Lower lobe of right lung (tissue), 2 donors: Measurements from ENCODE around the gene METTL25. TPM values are rescaled to one million over a fixed set of nuclear protein-coding genes. Genes with fewer than 3 reads are reported as not detected.
A peak's percentile ranks its signal among the peaks of the same experiment; 100 is the strongest.

Source experiments
- ATAC-seq, 2 donors: fragments of 200-7000 bp; cut with Tn5 transposase; one replicate each; pipeline ENCODE4 v1.9.1; 2020 to 2022; ENCODE audit warnings: mild to moderate bottlenecking in 2 of 2, moderate library complexity in 2 of 2
- DNase-seq: peaks from one replicate; pipeline ENCODE4 v3.0.0-alpha.2; 2020
- H3K27ac ChIP-seq: fragments of 200-600 bp; one replicate; pipeline ENCODE4 v1.8.0; 2022
- H3K27me3 ChIP-seq: fragments of 200-600 bp; one replicate; pipeline ENCODE4 v1.8.0; 2022; ENCODE audit warnings: low read depth
- H3K36me3 ChIP-seq: fragments of 200-600 bp; one replicate; pipeline ENCODE4 v1.8.0; 2022; ENCODE audit warnings: mild to moderate bottlenecking
- H3K4me1 ChIP-seq: fragments of 200-600 bp; one replicate; pipeline ENCODE4 v1.8.0; 2022
- H3K4me3 ChIP-seq: fragments of 200-600 bp; one replicate; pipeline ENCODE4 v1.8.0; 2022; ENCODE audit warnings: mild to moderate bottlenecking
- H3K9me3 ChIP-seq: fragments of 200-600 bp; one replicate; pipeline ENCODE4 v1.8.0; 2022
- intact Hi-C: fragments of 100-400 bp; cut with DNase I; formaldehyde crosslinking; loops from one replicate; pipeline ENCODE4 v1.11.0; 2022
- total RNA-seq: library from RNA; stranded (reverse); fragmentation: NEBNext Ultra II Directional; extraction: Animal tissue kit (Norgen Biotek cat#: 25700); gene quantifications from one replicate; pipeline ENCODE4 v1.2.1, GENCODE V29; 2021
- TF ChIP-seq, protein P1 (sequence below): fragments of 200-600 bp; IDR thresholded peaks from one replicate; pipeline ENCODE4 v1.8.0; 2022; ENCODE audit warnings: antibody characterized with exemption, mild to moderate bottlenecking
- donor health status: DM: no; HTN: yes; CAD: no; lungs with severe emphysema.

METTL25 gene
- total RNA-seq, 1 donor from 2014 or later: 15.7 TPM

DNA sequence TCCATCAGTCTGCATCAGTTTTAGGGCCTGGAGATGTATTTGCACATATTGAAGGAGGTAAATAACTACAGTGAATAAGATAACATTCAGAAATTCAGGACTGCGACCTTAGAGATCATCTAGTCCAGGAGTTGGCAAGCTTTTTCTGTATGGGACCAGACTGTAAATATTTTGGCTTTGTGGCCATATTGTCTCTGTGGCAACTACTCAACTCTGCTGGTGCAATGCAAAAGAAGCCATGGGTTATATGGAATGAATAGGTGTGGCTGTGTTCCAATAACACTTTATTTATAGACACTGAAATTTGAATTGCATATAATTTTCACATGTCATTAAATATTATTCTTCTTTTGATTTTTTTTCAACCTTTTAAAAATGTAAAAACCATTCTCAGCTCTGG lies 156.6 kb downstream of the METTL25 start:
- Histone ChIP-seq H3K27me3 (no peaks in the 10 kb centered on the region), H3K4me1 (no peaks in the 10 kb centered on the region), H3K36me3 (no peaks in the 10 kb centered on the region), H3K9me3 (no peaks in the 10 kb centered on the region), H3K27ac (no peak overlapping the region), H3K4me3 (no peak overlapping the region)
- DNase-seq: no peak
- intact Hi-C loops: no loop called here
- TF ChIP-seq, protein P1, sequence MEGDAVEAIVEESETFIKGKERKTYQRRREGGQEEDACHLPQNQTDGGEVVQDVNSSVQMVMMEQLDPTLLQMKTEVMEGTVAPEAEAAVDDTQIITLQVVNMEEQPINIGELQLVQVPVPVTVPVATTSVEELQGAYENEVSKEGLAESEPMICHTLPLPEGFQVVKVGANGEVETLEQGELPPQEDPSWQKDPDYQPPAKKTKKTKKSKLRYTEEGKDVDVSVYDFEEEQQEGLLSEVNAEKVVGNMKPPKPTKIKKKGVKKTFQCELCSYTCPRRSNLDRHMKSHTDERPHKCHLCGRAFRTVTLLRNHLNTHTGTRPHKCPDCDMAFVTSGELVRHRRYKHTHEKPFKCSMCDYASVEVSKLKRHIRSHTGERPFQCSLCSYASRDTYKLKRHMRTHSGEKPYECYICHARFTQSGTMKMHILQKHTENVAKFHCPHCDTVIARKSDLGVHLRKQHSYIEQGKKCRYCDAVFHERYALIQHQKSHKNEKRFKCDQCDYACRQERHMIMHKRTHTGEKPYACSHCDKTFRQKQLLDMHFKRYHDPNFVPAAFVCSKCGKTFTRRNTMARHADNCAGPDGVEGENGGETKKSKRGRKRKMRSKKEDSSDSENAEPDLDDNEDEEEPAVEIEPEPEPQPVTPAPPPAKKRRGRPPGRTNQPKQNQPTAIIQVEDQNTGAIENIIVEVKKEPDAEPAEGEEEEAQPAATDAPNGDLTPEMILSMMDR: no peak
- ATAC-seq: no peak

DNA sequence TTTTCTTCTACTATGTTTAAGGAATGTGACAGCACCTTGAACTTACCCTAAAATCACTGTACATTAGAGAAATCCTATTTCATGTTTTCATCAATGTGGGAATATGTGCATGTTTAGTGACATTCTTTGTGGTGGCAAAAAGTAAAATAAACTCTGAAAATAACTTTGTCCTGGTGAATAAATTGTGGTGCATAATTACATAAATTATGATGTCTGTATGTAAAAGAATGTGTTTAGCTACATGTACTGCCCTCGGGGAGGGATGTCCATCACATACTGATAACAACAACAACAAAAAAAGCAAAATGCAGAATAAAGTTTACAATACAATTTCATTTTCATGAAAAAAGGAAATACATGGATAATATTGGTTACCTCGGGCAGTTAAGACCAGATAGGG lies 157.3 kb downstream of the METTL25 start:
- H3K9me3 ChIP-seq: no peaks in the 10 kb centered on the region
- no peaks in the 10 kb centered on the region for H3K36me3 ChIP-seq
- ATAC-seq: no peak
- H3K27ac ChIP-seq: no peak overlapping the region
- no peak overlapping the region for H3K4me3 ChIP-seq
- no peak for DNase-seq
- intact Hi-C loops: no loop called here
- TF ChIP-seq, protein P1: no peak
- H3K27me3 ChIP-seq: no peaks in the 10 kb centered on the region
- no peaks in the 10 kb centered on the region for H3K4me1 ChIP-seq

DNA sequence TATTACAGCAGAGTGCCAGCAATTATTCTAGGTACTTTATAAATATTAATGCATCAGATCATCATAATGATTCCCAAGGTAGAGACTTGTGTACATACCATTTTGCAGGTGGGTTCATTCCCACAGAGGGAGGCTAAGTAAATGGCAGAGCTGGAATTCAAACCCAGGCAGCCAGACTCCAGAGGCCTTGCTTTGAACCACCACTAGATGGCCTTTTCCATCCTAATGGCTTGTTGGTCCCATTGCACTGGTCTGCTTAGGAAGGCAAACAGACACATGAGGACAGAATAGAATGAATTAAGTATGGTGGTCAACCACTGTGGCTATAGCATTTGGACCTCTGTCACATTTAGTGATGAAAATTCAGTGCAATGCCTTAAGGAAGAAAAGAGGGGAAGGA lies 158.7 kb downstream of the METTL25 start:
- TF ChIP-seq, protein P1: peak; percentile 33
- no peak for DNase-seq
- H3K9me3 ChIP-seq: no peaks in the 10 kb centered on the region
- H3K4me3 ChIP-seq: no peak overlapping the region
- intact Hi-C loops: no loop called here
- no peak for ATAC-seq
- no peaks in the 10 kb centered on the region for H3K27me3 ChIP-seq
- H3K36me3 ChIP-seq: no peaks in the 10 kb centered on the region
- no peak overlapping the region for H3K27ac ChIP-seq
- no peaks in the 10 kb centered on the region for H3K4me1 ChIP-seq

DNA sequence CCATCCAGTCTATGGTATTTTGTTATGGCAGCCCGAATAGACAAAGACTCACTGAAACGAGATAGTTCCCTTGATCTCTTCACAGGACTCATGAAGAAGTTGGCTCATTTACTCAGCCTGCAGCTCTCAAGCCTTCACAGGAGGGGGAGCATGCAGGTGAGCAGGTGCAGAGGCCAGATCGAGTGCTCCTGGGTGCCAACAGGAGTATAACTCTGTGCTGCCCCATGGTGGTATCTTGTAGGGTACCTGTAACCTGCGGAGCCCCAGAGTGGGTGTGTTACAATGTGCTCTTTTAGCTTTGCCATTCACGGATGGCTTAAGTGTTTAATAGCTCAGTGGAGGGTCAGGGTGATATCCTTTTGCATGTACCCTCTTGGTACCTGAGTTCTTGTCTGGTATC lies 159.5 kb downstream of the METTL25 start:
- H3K36me3 ChIP-seq: no peaks in the 10 kb centered on the region
- no peak overlapping the region for H3K4me3 ChIP-seq
- H3K27me3 ChIP-seq: no peaks in the 10 kb centered on the region
- ATAC-seq (peak in 1 of 2 donors; percentile 21), DNase-seq (no peak)
- H3K27ac ChIP-seq: no peak overlapping the region
- H3K4me1 ChIP-seq: no peaks in the 10 kb centered on the region
- TF ChIP-seq, protein P1: no peak
- intact Hi-C loops: no loop called here
- H3K9me3 ChIP-seq: no peaks in the 10 kb centered on the region

DNA sequence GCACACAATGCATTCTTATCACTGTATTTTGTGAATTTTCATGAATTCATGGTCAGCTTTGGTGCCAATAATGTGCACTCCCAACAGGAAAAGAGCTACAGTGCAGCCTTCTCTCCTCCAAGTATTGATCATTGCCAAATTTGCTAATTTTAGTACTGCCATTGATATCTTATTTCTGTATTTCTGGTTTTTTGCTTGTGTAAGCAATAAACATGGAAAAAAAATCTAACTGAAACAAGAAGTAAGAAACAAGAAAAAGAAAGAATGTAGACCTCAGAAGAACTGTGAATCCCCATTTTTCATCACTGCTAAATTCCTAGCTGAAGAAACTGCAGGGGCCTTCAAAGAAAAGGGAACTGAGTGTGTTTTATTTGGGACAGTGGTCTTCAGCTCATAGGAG lies 161.2 kb downstream of the METTL25 start:
- Histone ChIP-seq H3K36me3 (no peaks in the 10 kb centered on the region), H3K9me3 (no peaks in the 10 kb centered on the region), H3K4me1 (no peaks in the 10 kb centered on the region), H3K27me3 (no peaks in the 10 kb centered on the region), H3K27ac (no peak overlapping the region), H3K4me3 (no peak overlapping the region)
- no peak for DNase-seq
- TF ChIP-seq, protein P1: no peak
- intact Hi-C loops: no loop called here
- ATAC-seq: no peak

DNA sequence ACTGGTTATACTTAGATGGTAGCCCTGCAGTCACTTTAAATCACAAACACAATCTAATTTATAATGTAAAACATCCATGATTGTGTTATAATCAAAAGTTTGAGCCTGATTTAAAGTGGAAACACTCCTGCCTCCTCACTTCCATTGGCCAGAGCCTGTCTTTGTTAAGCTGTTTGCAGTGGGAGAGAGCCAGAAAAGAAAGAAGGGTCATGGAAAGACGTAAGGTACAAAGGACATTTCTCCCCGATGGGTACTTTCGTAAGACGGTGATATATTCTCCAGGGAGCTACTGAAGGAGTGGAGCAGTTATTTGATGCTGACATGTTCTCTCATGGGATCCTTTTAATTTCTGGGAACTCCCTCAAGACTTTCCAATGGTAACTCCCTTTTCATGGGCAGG lies 164.0 kb downstream of the METTL25 start:
- no peak for ATAC-seq
- Histone ChIP-seq H3K4me3 (no peak overlapping the region), H3K27ac (no peak overlapping the region), H3K27me3 (no peaks in the 10 kb centered on the region), H3K9me3 (no peaks in the 10 kb centered on the region), H3K36me3 (no peaks in the 10 kb centered on the region), H3K4me1 (no peaks in the 10 kb centered on the region)
- DNase-seq: no peak
- intact Hi-C loops: no loop called here
- TF ChIP-seq, protein P1: no peak
